HL-60 (cell line): ENCODE measurements around the gene LIMCH1.

Source experiments
- DNase-seq, 2 experiments: peaks; one replicate each; pipeline ENCODE4 v3.0.0-alpha.2; 2010 to 2020; ENCODE audit warnings: low read depth in 1 of 2, low spot score in 1 of 2
- H3K27ac ChIP-seq: fragments of 250-450 bp; sonication (Bioruptor Pico); replicated peaks from 2 replicates; pipeline ENCODE4 v1.5.1; 2020; ENCODE audit warnings: mild to moderate bottlenecking, moderate library complexity
- H3K27me3 ChIP-seq: fragments of 250-450 bp; sonication (Bioruptor Pico); 2 replicates; pipeline ENCODE4 v1.5.1; 2021; ENCODE audit warnings: mild to moderate bottlenecking, moderate library complexity; ENCODE audit not compliant: insufficient read depth, poor library complexity, severe bottlenecking
- H3K4me3 ChIP-seq: replicated peaks from 2 replicates; pipeline ENCODE4 v1.5.1; 2011; ENCODE audit warnings: mild to moderate bottlenecking, control low read depth, low read length; ENCODE audit not compliant: insufficient read depth
- CTCF ChIP-seq: IDR thresholded peaks from one replicate; pipeline ENCODE4 v1.5.1; 2011; ENCODE audit warnings: low read length, control low read depth, inconsistent platforms; ENCODE audit not compliant: insufficient read depth
- GABPA ChIP-seq: IDR thresholded peaks from 2 replicates; pipeline ENCODE4 v1.6.1; 2012; ENCODE audit warnings: low read depth
- POLR2AphosphoS5 ChIP-seq: IDR thresholded peaks from 2 replicates; pipeline ENCODE4 v1.6.1; 2012; ENCODE audit warnings: low read depth
- REST ChIP-seq: IDR thresholded peaks from 2 replicates; pipeline ENCODE4 v1.6.1; 2012; ENCODE audit warnings: low read depth; ENCODE audit not compliant: insufficient replicate concordance
- SPI1 ChIP-seq: IDR thresholded peaks from 2 replicates; pipeline ENCODE4 v1.6.1; 2012; ENCODE audit warnings: low read depth, mild to moderate bottlenecking, borderline replicate concordance

Gene LIMCH1

GRCh38 chr4:41532336-41532735, 5.6 kb upstream of the LIMCH1 start:
- TF ChIP-seq POLR2AphosphoS5 (no peak), GABPA (no peak), SPI1 (no peak), CTCF (no peak), REST (no peak)
- DNase-seq: no peak
- no peak overlapping the region for H3K4me3 ChIP-seq
- peaks cover 9% of the 10 kb centered on the region for H3K27me3 ChIP-seq
- no peak overlapping the region for H3K27ac ChIP-seq

- peaks cover 13% of the 10 kb centered on the region for H3K27me3 ChIP-seq
- DNase-seq: no peak
- H3K27ac ChIP-seq: no peak overlapping the region
- no peak for TF ChIP-seq POLR2AphosphoS5
- no peak for TF ChIP-seq CTCF
- no peak for TF ChIP-seq SPI1
- no peak overlapping the region for H3K4me3 ChIP-seq
Observed at GRCh38 chr4:41532882-41533281, 5.1 kb upstream of the LIMCH1 start.

GRCh38 chr4:41533680-41534079, 4.3 kb upstream of the LIMCH1 start:
- TF ChIP-seq POLR2AphosphoS5 (no peak), CTCF (no peak), SPI1 (no peak), REST (no peak), GABPA (no peak)
- H3K27me3 ChIP-seq: peaks cover 13% of the 10 kb centered on the region
- no peak overlapping the region for H3K4me3 ChIP-seq
- DNase-seq: no peak
- H3K27ac ChIP-seq: no peak overlapping the region

GRCh38 chr4:41534404-41534803, 3.6 kb upstream of the LIMCH1 start:
- DNase-seq: no peak
- no peak overlapping the region for H3K27ac ChIP-seq
- TF ChIP-seq GABPA: no peak
- TF ChIP-seq SPI1: no peak
- no peak for TF ChIP-seq POLR2AphosphoS5
- no peak for TF ChIP-seq REST
- no peak for TF ChIP-seq CTCF
- H3K4me3 ChIP-seq: no peak overlapping the region
- H3K27me3 ChIP-seq: peaks cover 13% of the 10 kb centered on the region
